ENCODE results near the gene TIAM1. TPM values are rescaled to one million over a fixed set of nuclear protein-coding genes. Genes with fewer than 3 reads are reported as not detected.

Gene TIAM1
- total RNA-seq, 1 donor from 2014 or later, result 23.3 TPM

- DNase-seq, result no peak
Observed at GRCh38 chr21:31354604-31355443, 10.8 kb upstream of the TIAM1 start.

GRCh38 chr21:31354122-31354521 lies 10.1 kb upstream of the TIAM1 start:
- Mint-ChIP-seq H3K9me3 (ENCODE audit: unreplicated experiment) (peaks cover 2% of the 10 kb centered on the region), H3K4me1 (ENCODE audit: low read depth, unreplicated experiment) (no peaks in the 10 kb centered on the region), H3K4me3 (ENCODE audit: unreplicated experiment) (no peak overlapping the region), H3K27ac (ENCODE audit: unreplicated experiment) (no peak overlapping the region), H3K36me3 (ENCODE audit: unreplicated experiment) (no peaks in the 10 kb centered on the region), H3K27me3 (ENCODE audit: unreplicated experiment) (no peaks in the 10 kb centered on the region)
- no peak for TF ChIP-seq CTCF (IDR thresholded peaks at IDR 0.05; ENCODE audit: partially characterized antibody, unreplicated experiment)
- DNase-seq, result no peak

More at GRCh38 chr21:31354604-31355443, 10.8 kb upstream of the TIAM1 start:
- Mint-ChIP-seq H3K36me3 (ENCODE audit: unreplicated experiment) (no peaks in the 10 kb centered on the region), H3K27ac (ENCODE audit: unreplicated experiment) (no peak overlapping the region), H3K9me3 (ENCODE audit: unreplicated experiment) (peaks cover 2% of the 10 kb centered on the region), H3K27me3 (ENCODE audit: unreplicated experiment) (no peaks in the 10 kb centered on the region), H3K4me3 (ENCODE audit: unreplicated experiment) (no peak overlapping the region), H3K4me1 (ENCODE audit: low read depth, unreplicated experiment) (no peaks in the 10 kb centered on the region)
- no peak for TF ChIP-seq CTCF (IDR thresholded peaks at IDR 0.05; ENCODE audit: partially characterized antibody, unreplicated experiment)

GRCh38 chr21:31352836-31353235 lies 8.8 kb upstream of the TIAM1 start:
- no peak for TF ChIP-seq CTCF (IDR thresholded peaks at IDR 0.05; ENCODE audit: partially characterized antibody, unreplicated experiment)
- Mint-ChIP-seq H3K9me3 (ENCODE audit: unreplicated experiment) (peaks cover 4% of the 10 kb centered on the region), H3K27me3 (ENCODE audit: unreplicated experiment) (no peaks in the 10 kb centered on the region), H3K4me3 (ENCODE audit: unreplicated experiment) (no peak overlapping the region), H3K27ac (ENCODE audit: unreplicated experiment) (no peak overlapping the region), H3K4me1 (ENCODE audit: low read depth, unreplicated experiment) (no peaks in the 10 kb centered on the region), H3K36me3 (ENCODE audit: unreplicated experiment) (no peaks in the 10 kb centered on the region)
- no peak for DNase-seq

- Mint-ChIP-seq H3K27ac (ENCODE audit: unreplicated experiment) (no peak overlapping the region), H3K4me3 (ENCODE audit: unreplicated experiment) (no peak overlapping the region), H3K9me3 (ENCODE audit: unreplicated experiment) (peaks cover 4% of the 10 kb centered on the region), H3K27me3 (ENCODE audit: unreplicated experiment) (no peaks in the 10 kb centered on the region), H3K4me1 (ENCODE audit: low read depth, unreplicated experiment) (no peaks in the 10 kb centered on the region), H3K36me3 (ENCODE audit: unreplicated experiment) (no peaks in the 10 kb centered on the region)
- DNase-seq, result no peak
- no peak for TF ChIP-seq CTCF (IDR thresholded peaks at IDR 0.05; ENCODE audit: partially characterized antibody, unreplicated experiment)
Observed at GRCh38 chr21:31351960-31352359, 7.9 kb upstream of the TIAM1 start.

- Mint-ChIP-seq H3K27ac (ENCODE audit: unreplicated experiment) (no peak overlapping the region), H3K4me1 (ENCODE audit: low read depth, unreplicated experiment) (no peaks in the 10 kb centered on the region), H3K9me3 (ENCODE audit: unreplicated experiment) (peaks cover 4% of the 10 kb centered on the region), H3K4me3 (ENCODE audit: unreplicated experiment) (no peak overlapping the region), H3K36me3 (ENCODE audit: unreplicated experiment) (no peaks in the 10 kb centered on the region), H3K27me3 (ENCODE audit: unreplicated experiment) (no peaks in the 10 kb centered on the region)
- no peak for TF ChIP-seq CTCF (IDR thresholded peaks at IDR 0.05; ENCODE audit: partially characterized antibody, unreplicated experiment)
- DNase-seq, result no peak
Observed at GRCh38 chr21:31351438-31351837, 7.4 kb upstream of the TIAM1 start.
